ENCODE data around the gene ELP4. TPM values are rescaled to one million over a fixed set of nuclear protein-coding genes. Genes with fewer than 3 reads are reported as not detected.

Gene ELP4
- total RNA-seq, 4 donors from 2014 or later, result 28.5 to 37.6 (median 32.3) TPM

Other genes starting within 250 kb of the ELP4 start
- gene DCDC1, start 140.0 kb upstream of the ELP4 start, total RNA-seq, result 1 to 10 TPM in 1 of 4 donors, under 1 TPM in 1, not detected in 2; 0.34 to 2.7 TPM
- 10 to 100 TPM in 3 of 4 donors, 1 to 10 TPM in 1; 7.8 to 26.9 (median 16.3) TPM for gene DNAJC24, start 139.9 kb upstream of the ELP4 start, total RNA-seq
- gene IMMP1L, start 145 bp upstream of the ELP4 start, total RNA-seq, result 10 to 100 TPM in 3 of 4 donors, 1 to 10 TPM in 1; 7.1 to 61.9 (median 33.5) TPM